ENCODE measurements around the gene PEAR1. TPM values are rescaled to one million over a fixed set of nuclear protein-coding genes. Genes with fewer than 3 reads are reported as not detected.

Gene PEAR1
- total and polyA plus RNA-seq, 2 donors (not counting 1 experiment from before 2014, with no cell fraction given), result 0.03 TPM; not detected in 1

- H3K27me3 ChIP-seq (replicated peaks in 1 of 4; ENCODE audit: control extremely low read depth in 1 of 4, control insufficient read depth in 3 of 4, insufficient read depth in 4 of 4, low read length in 3 of 4), result no peaks in the 10 kb centered on the region
- TF ChIP-seq CTCF (IDR thresholded peaks at IDR 0.05) (no peak), EZH2 (IDR thresholded peaks at IDR 0.05; ENCODE audit: borderline replicate concordance, insufficient read depth, low read depth, low read length, poor library complexity, severe bottlenecking) (no peak)
- no peak overlapping the region for H3K4me3 ChIP-seq (ENCODE audit: control extremely low read depth in 1 of 5, extremely low read depth in 1 of 5, insufficient read depth in 1 of 5, low read depth in 2 of 5, low read length in 4 of 5)
- H3K36me3 ChIP-seq (replicated peaks in 1 of 2; ENCODE audit: control extremely low read depth in 1 of 2, control insufficient read depth in 1 of 2, extremely low read depth in 1 of 2, insufficient read depth in 2 of 2, low read length in 1 of 2), result no peaks in the 10 kb centered on the region
- ChIA-PET POLR2A (no interaction called here), CTCF (no interaction called here)
- H3K4me2 ChIP-seq (replicated peaks; ENCODE audit: low read depth, low read length, poor library complexity, severe bottlenecking), result no peak overlapping the region
- intact Hi-C loops (cut with micrococcal nuclease), result no loop called here
- H2AFZ ChIP-seq (ENCODE audit: insufficient read depth, low read depth, low read length, poor library complexity, severe bottlenecking), result no peak overlapping the region
- no peaks in the 10 kb centered on the region for H3K79me2 ChIP-seq (ENCODE audit: control insufficient read depth, insufficient read depth, low read length)
- ATAC-seq (ENCODE audit: low read depth) (no peak), DNase-seq (no peak)
- Mint-ChIP-seq H3K27me3 (no peaks in the 10 kb centered on the region), H3K4me1 (no peaks in the 10 kb centered on the region), H3K9me3 (ENCODE audit: insufficient read depth) (no peaks in the 10 kb centered on the region), H3K27ac (no peak overlapping the region), H3K4me3 (no peak overlapping the region)
- no peaks in the 10 kb centered on the region for H4K20me1 ChIP-seq (ENCODE audit: control insufficient read depth, insufficient read depth, low read length, poor library complexity, severe bottlenecking)
- no peaks in the 10 kb centered on the region for H3K4me1 ChIP-seq (ENCODE audit: control insufficient read depth in 2 of 2, insufficient read depth in 2 of 2, low read length in 2 of 2)
- H3K9ac ChIP-seq (ENCODE audit: low read length), result no peak overlapping the region
- no peaks in the 10 kb centered on the region for H3K9me3 ChIP-seq (ENCODE audit: control extremely low read depth in 1 of 3, control insufficient read depth in 2 of 3, insufficient read depth in 1 of 3, low read length in 2 of 3)
- 94% methylated on average over 5 of the region's 5 CpGs for WGBS (ENCODE audit: insufficient coverage)
- H3K27ac ChIP-seq (ENCODE audit: low read length in 2 of 2), result no peak overlapping the region
These were observed 57.9 kb downstream of the PEAR1 start for GRCh38 chr1:156951371-156951770.

GRCh38 chr1:156953571-156953970 lies 60.1 kb downstream of the PEAR1 start:
- no peaks in the 10 kb centered on the region for H3K27me3 Mint-ChIP-seq
- Histone ChIP-seq H3K27me3 (replicated peaks in 1 of 4; ENCODE audit: control extremely low read depth in 1 of 4, control insufficient read depth in 3 of 4, insufficient read depth in 4 of 4, low read length in 3 of 4) (no peaks in the 10 kb centered on the region), H3K27ac (ENCODE audit: low read length in 2 of 2) (no peak overlapping the region), H3K4me1 (ENCODE audit: control insufficient read depth in 2 of 2, insufficient read depth in 2 of 2, low read length in 2 of 2) (no peaks in the 10 kb centered on the region), H3K4me3 (ENCODE audit: control extremely low read depth in 1 of 5, extremely low read depth in 1 of 5, insufficient read depth in 1 of 5, low read depth in 2 of 5, low read length in 4 of 5) (no peak overlapping the region), H3K79me2 (ENCODE audit: control insufficient read depth, insufficient read depth, low read length) (no peaks in the 10 kb centered on the region), H3K4me2 (replicated peaks; ENCODE audit: low read depth, low read length, poor library complexity, severe bottlenecking) (no peak overlapping the region), H3K36me3 (replicated peaks in 1 of 2; ENCODE audit: control extremely low read depth in 1 of 2, control insufficient read depth in 1 of 2, extremely low read depth in 1 of 2, insufficient read depth in 2 of 2, low read length in 1 of 2) (peaks cover 0 to 3% of the 10 kb centered on the region in 2 experiments), H4K20me1 (ENCODE audit: control insufficient read depth, insufficient read depth, low read length, poor library complexity, severe bottlenecking) (no peaks in the 10 kb centered on the region), H3K9ac (ENCODE audit: low read length) (no peak overlapping the region), H2AFZ (ENCODE audit: insufficient read depth, low read depth, low read length, poor library complexity, severe bottlenecking) (no peak overlapping the region), H3K9me3 (ENCODE audit: control extremely low read depth in 1 of 3, control insufficient read depth in 2 of 3, insufficient read depth in 1 of 3, low read length in 2 of 3) (no peaks in the 10 kb centered on the region)
- ATAC-seq (ENCODE audit: low read depth) (no peak), DNase-seq (no peak)
- CTCF ChIA-PET, result no interaction called here
- no peak overlapping the region for H3K4me3 Mint-ChIP-seq
- intact Hi-C loops (cut with micrococcal nuclease), result no loop called here
- TF ChIP-seq CTCF (IDR thresholded peaks at IDR 0.05), result no peak
- TF ChIP-seq EZH2 (IDR thresholded peaks at IDR 0.05; ENCODE audit: borderline replicate concordance, insufficient read depth, low read depth, low read length, poor library complexity, severe bottlenecking), result no peak
- POLR2A ChIA-PET, result no interaction called here
- H3K27ac Mint-ChIP-seq, result no peak overlapping the region
- WGBS (ENCODE audit: insufficient coverage), result no CpG with 5 or more reads among the region's 2 CpGs
- H3K4me1 Mint-ChIP-seq, result no peaks in the 10 kb centered on the region
- no peaks in the 10 kb centered on the region for H3K9me3 Mint-ChIP-seq (ENCODE audit: insufficient read depth)

All from B cell (primary cell).